ENCODE results near the gene RPS5. TPM values are rescaled to one million over a fixed set of nuclear protein-coding genes. Genes with fewer than 3 reads are reported as not detected.
A peak's percentile ranks its signal among the peaks of the same experiment; 100 is the strongest.

Gene RPS5
- total RNA-seq, 1 donor from 2014 or later = 634 TPM

GRCh38 chr19:58357481-58358145 is 29.5 kb upstream of the RPS5 start:
- H3K9me3 Mint-ChIP-seq (ENCODE audit: low read depth) = no peaks in the 10 kb centered on the region
- DNase-seq (ENCODE audit: low spot score) = no peak
- no peaks in the 10 kb centered on the region for H3K36me3 Mint-ChIP-seq (ENCODE audit: low read depth)
- TF ChIP-seq CTCF (IDR thresholded peaks at IDR 0.05) = no peak
- H3K4me1 Mint-ChIP-seq (ENCODE audit: low read depth) = peaks cover 11% of the 10 kb centered on the region
- no peak overlapping the region for H3K27ac Mint-ChIP-seq (ENCODE audit: unreplicated experiment)
- no peak overlapping the region for H3K4me3 Mint-ChIP-seq (ENCODE audit: unreplicated experiment)
- H3K27me3 Mint-ChIP-seq (ENCODE audit: low read depth) = no peaks in the 10 kb centered on the region

- no peaks in the 10 kb centered on the region for H3K27me3 Mint-ChIP-seq (ENCODE audit: low read depth)
- H3K4me1 Mint-ChIP-seq (ENCODE audit: low read depth) = peaks cover 11% of the 10 kb centered on the region
- H3K27ac Mint-ChIP-seq (ENCODE audit: unreplicated experiment) = peak overlapping the region; percentile 92
- no peak for DNase-seq (ENCODE audit: low spot score)
- TF ChIP-seq CTCF (IDR thresholded peaks at IDR 0.05) = peak; percentile 56
- H3K9me3 Mint-ChIP-seq (ENCODE audit: low read depth) = no peaks in the 10 kb centered on the region
- H3K4me3 Mint-ChIP-seq (ENCODE audit: unreplicated experiment) = peak overlapping the region; percentile 83
- no peaks in the 10 kb centered on the region for H3K36me3 Mint-ChIP-seq (ENCODE audit: low read depth)
Measured at GRCh38 chr19:58361900-58362271, 25.2 kb upstream of the RPS5 start.

GRCh38 chr19:58362272-58362994 is 24.6 kb upstream of the RPS5 start, which contains the start of gene ZNF497:
ZNF497 (minus strand) TSS chr19:58362751; CDS start chr19:58357635, 5,116 bp downstream.
- Mint-ChIP-seq H3K9me3 (ENCODE audit: low read depth) (no peaks in the 10 kb centered on the region), H3K36me3 (ENCODE audit: low read depth) (peaks cover 3% of the 10 kb centered on the region), H3K4me3 (ENCODE audit: unreplicated experiment) (peak within 1 kb of the TSS; percentile 83), H3K27me3 (ENCODE audit: low read depth) (no peaks in the 10 kb centered on the region), H3K4me1 (ENCODE audit: low read depth) (peaks cover 11% of the 10 kb centered on the region), H3K27ac (ENCODE audit: unreplicated experiment) (peak within 1 kb of the TSS; percentile 92)
- DNase-seq (ENCODE audit: low spot score) = peak; percentile 98
- TF ChIP-seq CTCF (IDR thresholded peaks at IDR 0.05) = peak; percentile 26

GRCh38 chr19:58364146-58364545 is 22.9 kb upstream of the RPS5 start:
- peaks cover 3% of the 10 kb centered on the region for H3K36me3 Mint-ChIP-seq (ENCODE audit: low read depth)
- H3K9me3 Mint-ChIP-seq (ENCODE audit: low read depth) = no peaks in the 10 kb centered on the region
- no peak overlapping the region for H3K4me3 Mint-ChIP-seq (ENCODE audit: unreplicated experiment)
- DNase-seq (ENCODE audit: low spot score) = no peak
- peaks cover 11% of the 10 kb centered on the region for H3K4me1 Mint-ChIP-seq (ENCODE audit: low read depth)
- H3K27ac Mint-ChIP-seq (ENCODE audit: unreplicated experiment) = no peak overlapping the region
- TF ChIP-seq CTCF (IDR thresholded peaks at IDR 0.05) = no peak
- no peaks in the 10 kb centered on the region for H3K27me3 Mint-ChIP-seq (ENCODE audit: low read depth)

DNA sequence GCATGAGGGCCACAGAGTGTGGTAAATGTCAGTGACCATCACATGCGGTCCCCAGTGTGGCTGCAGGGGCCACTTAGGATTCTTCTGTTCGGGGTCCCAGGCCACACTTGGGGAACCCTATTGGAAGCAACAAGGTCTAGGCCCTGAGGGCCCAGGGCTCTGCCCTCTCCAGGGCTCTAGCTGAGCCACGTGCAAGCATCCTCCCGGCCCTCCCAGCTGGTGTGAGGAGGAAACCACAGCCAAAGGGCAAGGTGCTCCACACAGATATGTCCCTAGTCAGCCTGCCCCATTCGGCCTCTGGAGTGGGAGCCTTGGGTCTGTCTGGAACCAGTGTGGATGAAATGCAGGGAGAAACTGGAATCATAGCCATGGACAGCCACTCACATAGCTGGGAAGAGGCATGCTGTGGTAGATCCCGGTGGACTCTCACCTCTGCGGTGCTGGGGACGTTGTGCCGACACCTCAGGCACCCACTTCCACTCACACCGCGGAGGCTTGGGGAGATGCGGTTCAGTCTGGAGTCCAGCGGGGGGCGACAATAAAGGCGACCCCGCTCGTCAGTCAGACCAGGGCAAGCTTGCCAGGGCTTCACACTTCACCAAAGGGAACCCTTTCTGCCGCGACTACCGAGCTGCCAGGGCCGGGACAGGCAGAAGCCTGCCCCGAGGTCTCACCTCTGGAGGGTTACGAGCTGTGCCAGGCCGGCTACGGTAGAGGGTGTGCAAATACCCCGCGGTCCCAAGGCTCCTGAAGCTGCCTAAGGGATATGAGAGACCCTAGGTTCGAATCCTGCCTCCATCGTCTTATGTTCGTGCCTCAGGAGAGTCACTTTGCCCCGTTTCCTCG is 20.3 kb upstream of the RPS5 start:
- Mint-ChIP-seq H3K27me3 (ENCODE audit: low read depth) (no peaks in the 10 kb centered on the region), H3K27ac (ENCODE audit: unreplicated experiment) (no peak overlapping the region), H3K4me1 (ENCODE audit: low read depth) (peaks cover 5% of the 10 kb centered on the region), H3K4me3 (ENCODE audit: unreplicated experiment) (no peak overlapping the region), H3K9me3 (ENCODE audit: low read depth) (no peaks in the 10 kb centered on the region), H3K36me3 (ENCODE audit: low read depth) (peaks cover 3% of the 10 kb centered on the region)
- TF ChIP-seq CTCF (IDR thresholded peaks at IDR 0.05) = no peak
- DNase-seq (ENCODE audit: low spot score) = no peak

Data from chondrocyte (in vitro differentiated cells).